GM21526 (cell line): Measurements from ENCODE around the gene IL1RL2.

Experiments
- ATAC-seq: cut with Tn5 transposase; IDR thresholded peaks from one replicate; pipeline ENCODE4 v1.9.1; 2021; ENCODE audit warnings: moderate library complexity; ENCODE audit not compliant: unreplicated experiment, low FRiP score

Gene IL1RL2

DNA sequence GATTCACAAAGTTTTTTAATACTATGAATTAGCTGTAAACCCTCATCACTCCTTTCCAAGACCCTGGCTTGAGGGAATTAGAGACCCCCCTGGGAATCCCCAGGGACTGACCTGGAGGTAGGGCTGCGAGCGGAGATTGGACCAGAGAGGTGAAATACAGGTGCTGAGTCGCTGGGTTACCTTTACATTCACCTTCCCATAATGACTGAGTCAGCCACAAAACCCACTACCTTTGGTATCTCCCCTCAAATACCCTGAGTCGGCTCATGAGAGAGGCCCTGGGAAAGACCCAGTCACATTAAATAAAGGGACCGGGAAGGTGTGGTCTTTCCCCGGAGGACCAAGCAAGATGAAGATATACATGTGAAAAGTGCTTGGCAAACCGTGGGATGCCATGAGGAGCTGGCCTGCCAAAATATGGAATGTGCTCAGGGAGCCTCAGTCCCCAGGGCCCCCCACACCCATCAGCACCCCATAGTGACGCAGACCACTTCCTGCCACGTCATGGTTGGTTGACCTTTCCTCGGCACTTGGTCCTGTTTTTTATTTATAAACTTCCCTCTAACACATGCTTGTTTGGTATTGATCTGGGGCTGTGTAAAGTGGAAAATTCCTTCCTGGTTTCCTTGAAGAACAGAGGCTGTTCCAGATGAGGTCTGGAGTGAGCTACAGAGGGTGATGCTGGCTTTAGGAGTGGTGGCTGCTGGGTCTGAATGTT is 51.4 kb downstream of the IL1RL2 start:
- ATAC-seq, result no peak

DNA sequence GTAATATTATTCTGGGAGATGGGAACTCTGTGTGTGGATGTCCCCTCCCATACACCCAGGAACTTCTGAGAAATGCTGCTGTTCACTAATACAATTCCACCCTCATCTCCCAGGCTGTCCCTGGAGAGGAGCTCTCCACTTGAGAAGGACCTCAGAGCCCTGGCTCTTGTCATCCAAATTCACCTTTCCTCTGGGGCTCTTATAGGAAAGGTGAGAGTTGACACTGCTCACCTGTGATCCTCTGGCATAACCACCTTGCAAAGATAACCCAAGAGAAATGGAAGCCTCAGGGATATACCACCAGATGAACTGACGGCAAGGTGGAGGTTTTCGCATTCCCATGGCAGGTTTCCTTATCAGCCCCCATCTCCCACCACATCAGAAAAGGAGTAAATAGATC is 52.0 kb downstream of the IL1RL2 start:
- no peak for ATAC-seq

DNA sequence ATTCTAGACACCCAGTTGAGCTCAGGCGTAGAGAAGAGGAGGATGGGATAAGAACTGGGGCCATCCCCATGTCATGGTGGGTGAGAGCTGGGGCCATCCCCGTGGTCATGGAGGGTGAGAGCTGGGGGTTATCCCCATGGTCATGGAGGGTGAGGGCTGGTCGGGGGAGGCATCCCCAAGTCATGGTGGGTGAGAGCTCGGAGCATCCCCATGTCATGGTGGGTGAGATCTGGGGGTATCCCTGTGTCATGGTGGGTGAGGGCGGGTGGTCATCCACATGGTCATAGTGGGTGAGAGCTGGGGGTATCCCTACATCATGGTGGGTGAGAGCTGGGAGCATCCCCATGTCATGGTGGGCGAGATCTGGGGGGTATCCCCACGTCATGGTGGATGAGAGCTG is 52.5 kb downstream of the IL1RL2 start:
- no peak for ATAC-seq

GRCh38 chr2:102240640-102241370 is 54.0 kb downstream of the IL1RL2 start:
- peak; percentile 91 for ATAC-seq

GRCh38 chr2:102241616-102242305 is 54.9 kb downstream of the IL1RL2 start:
- no peak for ATAC-seq

GRCh38 chr2:102245266-102246151 is 58.7 kb downstream of the IL1RL2 start:
- ATAC-seq, result no peak

DNA sequence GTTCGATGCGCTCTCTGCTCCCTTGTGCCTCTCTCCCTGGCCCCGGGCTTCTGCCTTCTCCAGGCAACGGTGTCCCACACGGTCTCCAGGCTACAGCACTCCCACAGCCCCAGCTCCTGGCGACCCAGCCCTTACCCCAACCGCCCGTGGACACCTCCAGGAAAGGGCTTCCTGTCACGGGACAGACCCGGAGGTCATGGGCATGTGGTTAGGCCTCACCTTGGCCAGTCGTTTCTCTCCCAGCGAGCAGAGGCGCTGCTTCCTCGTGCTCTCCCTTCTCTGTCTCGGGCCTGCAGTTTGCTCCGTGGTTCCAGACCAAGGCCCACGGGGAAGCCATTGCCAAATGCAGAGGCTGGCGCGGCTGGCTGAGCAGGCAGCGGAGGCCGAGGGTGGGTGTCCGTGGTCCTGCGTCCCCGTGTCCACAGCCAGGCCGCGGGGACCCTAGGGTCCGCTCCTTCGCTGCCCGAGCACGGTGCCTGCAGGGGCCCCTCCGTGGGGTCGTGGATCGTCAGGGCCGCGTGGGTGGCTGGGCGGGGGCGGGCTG is 63.5 kb downstream of the IL1RL2 start:
- no peak for ATAC-seq

- no peak for ATAC-seq
These were observed 64.4 kb downstream of the IL1RL2 start for GRCh38 chr2:102251042-102251848.

DNA sequence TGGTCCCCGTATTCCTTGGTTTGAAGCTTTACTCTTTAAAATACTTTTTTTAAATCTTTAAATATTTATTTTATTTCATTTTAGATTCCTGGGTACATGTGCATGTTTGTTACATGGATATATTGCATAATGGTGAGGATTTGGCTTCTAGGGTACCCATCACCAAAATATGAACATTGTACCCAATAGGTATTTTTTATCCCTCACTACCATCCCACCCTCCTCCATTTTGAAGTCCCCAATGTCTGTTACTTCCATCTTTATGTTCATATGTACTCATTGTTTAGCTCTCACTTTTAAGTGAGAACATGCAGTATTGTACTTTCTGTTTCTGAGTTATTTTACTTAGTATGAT is 65.0 kb downstream of the IL1RL2 start:
- ATAC-seq, result no peak

- no peak for ATAC-seq
These were observed 65.4 kb downstream of the IL1RL2 start for GRCh38 chr2:102252236-102252635.

GRCh38 chr2:102253140-102253752 is 66.4 kb downstream of the IL1RL2 start:
- ATAC-seq, result no peak

GRCh38 chr2:102253753-102254150 is 66.9 kb downstream of the IL1RL2 start:
- ATAC-seq, result no peak

DNA sequence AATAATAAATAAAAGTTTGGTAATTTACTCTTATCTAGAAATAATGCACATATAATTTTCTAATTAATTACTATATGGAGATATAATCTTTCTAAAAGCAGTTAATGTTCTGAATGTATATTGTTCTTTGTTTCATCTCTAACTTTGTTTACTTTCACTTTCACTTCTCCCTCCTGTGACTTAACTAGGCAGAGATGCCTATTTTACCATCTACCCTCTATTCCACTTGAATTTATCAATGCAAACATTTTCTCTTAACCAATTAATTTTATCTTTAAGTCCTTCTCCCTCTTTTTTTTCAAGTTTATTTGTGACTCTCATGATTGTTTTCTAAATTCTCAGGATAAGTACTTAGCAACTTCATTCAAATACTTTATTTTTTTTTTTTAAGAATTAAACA is 69.5 kb downstream of the IL1RL2 start:
- ATAC-seq, result no peak

- no peak for ATAC-seq
These were observed 70.1 kb downstream of the IL1RL2 start for GRCh38 chr2:102256874-102257462.

DNA sequence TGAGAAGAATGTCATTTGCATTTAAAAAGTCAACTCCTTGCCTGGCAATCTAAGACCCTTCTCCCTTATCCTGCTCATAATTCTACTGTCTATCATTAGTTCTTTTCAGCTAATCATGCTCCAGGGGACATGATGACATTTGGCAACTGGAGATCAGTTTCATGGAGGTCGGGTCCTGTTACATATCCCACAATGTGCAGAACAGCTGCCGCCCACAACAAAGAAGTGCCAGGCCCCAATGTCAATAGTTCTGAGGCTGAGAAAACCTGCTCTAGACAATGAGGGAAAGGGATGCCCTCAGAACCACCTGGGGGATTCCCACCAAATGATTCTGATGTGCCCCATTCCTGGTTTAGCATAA is 71.2 kb downstream of the IL1RL2 start:
- ATAC-seq, result no peak

- ATAC-seq, result no peak
These were observed 71.7 kb downstream of the IL1RL2 start for GRCh38 chr2:102258386-102259074.

GRCh38 chr2:102261467-102262135 is 74.8 kb downstream of the IL1RL2 start:
- ATAC-seq, result no peak
